Measurements from ENCODE around the gene NSD2.
"Not testable (repeated sequence)": the region's sequence is repeated elsewhere in the genome, so short reads cannot be mapped to it uniquely, and the experiment has no call there.

NSD2 gene

DNA sequence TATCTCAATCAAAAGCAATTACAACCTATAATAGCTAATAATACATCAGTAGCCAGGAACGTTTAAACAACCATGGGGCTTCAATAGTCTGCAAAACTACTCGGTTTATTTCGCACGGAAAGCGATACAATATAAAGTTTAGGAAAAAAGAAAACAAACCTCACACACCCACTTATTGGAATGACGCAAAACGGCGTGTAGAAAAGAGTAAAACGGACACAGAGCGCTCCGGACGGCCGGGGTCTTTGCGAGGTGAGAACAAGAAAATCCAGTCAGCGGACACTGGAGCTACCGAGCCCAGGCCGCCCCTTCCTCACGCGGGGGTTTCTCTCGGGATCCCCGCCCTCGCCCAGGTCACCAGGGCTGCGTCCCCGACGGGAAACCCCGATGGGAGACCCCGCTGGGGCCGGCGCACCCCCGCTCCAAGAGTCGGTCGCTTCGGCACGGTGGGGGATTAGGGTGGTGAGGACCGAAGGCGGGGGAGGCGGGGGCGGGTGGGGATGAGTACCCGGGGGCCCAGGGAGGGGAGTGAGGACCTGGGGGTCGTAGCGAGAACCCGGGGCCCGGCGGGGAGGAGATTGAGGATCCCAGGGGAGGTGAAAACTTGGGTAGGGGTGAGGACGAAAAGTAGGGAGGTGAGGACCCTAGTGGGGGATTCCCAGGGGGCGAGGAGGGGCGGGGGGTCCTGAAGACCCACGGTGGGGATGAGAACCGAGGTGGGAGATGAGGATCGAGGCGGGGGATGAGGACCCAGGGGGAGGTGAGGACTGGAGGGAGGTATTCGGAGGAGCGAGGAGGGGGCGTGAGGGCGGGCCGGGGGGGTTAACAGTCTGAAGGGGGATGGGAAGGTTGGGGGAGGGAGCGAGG, 136.8 kb downstream of the NSD2 start:
- peaks cover 15% of the 10 kb centered on the region for H3K4me1 ChIP-seq (ENCODE audit: control insufficient read depth, insufficient read depth, low read length, poor library complexity, severe bottlenecking)

DNA sequence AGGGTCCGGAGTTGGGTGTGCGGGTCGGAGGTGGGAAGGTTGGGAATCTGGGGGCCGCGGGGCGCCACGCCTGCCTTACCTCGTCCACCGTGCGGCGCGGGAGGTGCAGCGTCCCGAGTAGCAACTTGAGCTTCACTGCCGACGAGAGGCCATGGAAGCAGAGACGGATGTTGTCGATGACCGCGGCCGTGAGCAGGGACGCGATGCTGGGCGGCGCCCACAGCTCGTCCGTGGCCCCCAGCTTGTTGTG, 137.4 kb downstream of the NSD2 start:
- H3K4me1 ChIP-seq (ENCODE audit: control insufficient read depth, insufficient read depth, low read length, poor library complexity, severe bottlenecking): peaks cover 15% of the 10 kb centered on the region

More for the DNA sequence above, 136.8 kb downstream of the NSD2 start:
- H3K27me3 ChIP-seq (replicated peaks; ENCODE audit: control insufficient read depth, insufficient read depth, low read length, poor library complexity, severe bottlenecking): no peaks in the 10 kb centered on the region
- H3K9me3 ChIP-seq (ENCODE audit: control insufficient read depth, low read length): no peaks in the 10 kb centered on the region
- peaks cover 8% of the 10 kb centered on the region for H3K36me3 ChIP-seq (ENCODE audit: control insufficient read depth, insufficient read depth, low read length)
- H3K4me3 ChIP-seq (ENCODE audit: insufficient read depth, low read depth, low read length, poor library complexity, severe bottlenecking): peak overlapping the region; percentile 94
- H3K27ac ChIP-seq (ENCODE audit: insufficient read depth, low read length, poor library complexity, severe bottlenecking): peak overlapping the region; percentile 98
- DNase-seq: no peak

DNA sequence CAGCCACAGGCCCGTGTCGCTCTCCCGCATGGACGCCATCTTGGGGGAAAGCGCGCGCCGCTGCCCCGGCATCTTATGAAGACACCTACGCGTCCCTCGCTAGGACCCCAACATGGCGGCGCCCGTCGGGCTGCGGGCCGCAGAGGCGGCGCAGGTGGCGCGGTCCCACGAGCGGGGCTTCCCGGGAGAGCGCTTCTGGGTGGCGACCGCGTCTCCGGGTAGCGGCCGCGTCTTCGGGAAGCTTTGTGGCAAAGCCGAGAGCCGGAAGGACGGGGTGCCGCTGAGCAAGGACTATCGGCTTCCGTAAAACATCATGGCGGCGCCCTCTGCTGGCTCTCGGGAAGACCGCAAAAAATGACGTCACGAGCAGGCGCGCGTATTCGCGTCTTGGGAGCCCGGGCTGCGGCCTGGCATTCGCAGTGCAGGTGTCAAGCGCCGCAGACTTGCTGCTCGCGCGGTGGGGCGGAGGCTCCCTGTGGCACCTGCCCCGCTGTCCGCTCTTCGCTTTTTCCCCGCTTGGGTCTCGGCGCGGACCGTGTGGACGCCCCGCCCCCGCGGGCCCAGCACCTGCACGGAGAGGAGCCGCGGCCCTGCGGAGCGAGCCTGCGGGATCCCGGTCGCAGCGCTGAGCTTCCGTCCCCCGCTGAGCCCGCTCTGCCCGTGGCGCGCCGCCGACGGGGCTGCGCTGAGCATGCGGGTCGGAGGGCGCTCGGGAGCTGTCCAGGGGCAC, 137.9 kb downstream of the NSD2 start, which contains the start of gene NELFA:
NELFA (minus strand) TSS at position 54 of the 730 bp plus-strand sequence; CDS start at position 39, 15 bp downstream.
- H3K27me3 ChIP-seq (replicated peaks; ENCODE audit: control insufficient read depth, insufficient read depth, low read length, poor library complexity, severe bottlenecking): no peaks in the 10 kb centered on the region
- no peaks in the 10 kb centered on the region for H3K9me3 ChIP-seq (ENCODE audit: control insufficient read depth, low read length)
- peaks cover 6% of the 10 kb centered on the region for H3K36me3 ChIP-seq (ENCODE audit: control insufficient read depth, insufficient read depth, low read length)
- H3K4me3 ChIP-seq (ENCODE audit: insufficient read depth, low read depth, low read length, poor library complexity, severe bottlenecking): peak within 1 kb of the TSS; percentile 94
- peak; percentile 90 to 93 (median 91) for DNase-seq
- peaks cover 15% of the 10 kb centered on the region for H3K4me1 ChIP-seq (ENCODE audit: control insufficient read depth, insufficient read depth, low read length, poor library complexity, severe bottlenecking)
- H3K27ac ChIP-seq (ENCODE audit: insufficient read depth, low read length, poor library complexity, severe bottlenecking): peak within 1 kb of the TSS; percentile 98

More for the DNA sequence above, 137.4 kb downstream of the NSD2 start:
- H3K4me3 ChIP-seq (ENCODE audit: insufficient read depth, low read depth, low read length, poor library complexity, severe bottlenecking): peak overlapping the region; percentile 94
- peaks cover 6% of the 10 kb centered on the region for H3K36me3 ChIP-seq (ENCODE audit: control insufficient read depth, insufficient read depth, low read length)
- peak overlapping the region; percentile 98 for H3K27ac ChIP-seq (ENCODE audit: insufficient read depth, low read length, poor library complexity, severe bottlenecking)
- H3K9me3 ChIP-seq (ENCODE audit: control insufficient read depth, low read length): no peaks in the 10 kb centered on the region
- H3K27me3 ChIP-seq (replicated peaks; ENCODE audit: control insufficient read depth, insufficient read depth, low read length, poor library complexity, severe bottlenecking): no peaks in the 10 kb centered on the region
- DNase-seq: no peak

DNA sequence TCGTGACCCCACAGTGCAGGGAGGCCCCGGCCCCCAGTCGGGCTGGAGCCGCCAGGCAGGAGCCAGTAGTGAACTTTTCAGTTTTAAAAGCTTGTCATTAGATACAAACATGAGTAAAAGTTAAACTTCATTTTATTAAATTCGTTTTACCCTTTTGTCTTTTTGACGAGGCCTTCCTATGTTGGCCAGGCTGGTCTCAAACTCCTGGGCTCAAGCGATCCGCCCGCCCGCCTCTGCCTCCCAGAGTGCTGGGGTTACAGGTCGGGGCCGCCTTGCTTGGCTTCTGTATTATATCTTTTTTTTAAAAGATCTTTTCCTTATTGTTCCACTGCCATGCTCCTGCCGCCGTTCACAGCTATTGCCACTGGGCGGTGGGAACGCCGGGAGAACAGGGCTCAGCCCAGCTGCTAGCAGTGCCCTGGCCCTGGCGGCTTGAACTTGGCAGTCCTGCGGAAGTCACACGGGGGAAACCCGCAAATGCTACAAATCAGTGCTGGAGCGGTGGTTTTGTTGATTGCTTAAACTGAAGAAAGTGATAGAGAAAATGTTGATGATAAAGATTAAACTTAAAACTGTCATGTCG, 138.5 kb downstream of the NSD2 start:
- Histone ChIP-seq H3K27me3 (replicated peaks; ENCODE audit: control insufficient read depth, insufficient read depth, low read length, poor library complexity, severe bottlenecking) (no peaks in the 10 kb centered on the region), H3K9me3 (ENCODE audit: control insufficient read depth, low read length) (no peaks in the 10 kb centered on the region), H3K27ac (ENCODE audit: insufficient read depth, low read length, poor library complexity, severe bottlenecking) (peak overlapping the region; percentile 98), H3K36me3 (ENCODE audit: control insufficient read depth, insufficient read depth, low read length) (peaks cover 6% of the 10 kb centered on the region), H3K4me3 (ENCODE audit: insufficient read depth, low read depth, low read length, poor library complexity, severe bottlenecking) (peak overlapping the region; percentile 94), H3K4me1 (ENCODE audit: control insufficient read depth, insufficient read depth, low read length, poor library complexity, severe bottlenecking) (peaks cover 15% of the 10 kb centered on the region)
- peak; percentile 29 to 44 (median 42) for DNase-seq

DNA sequence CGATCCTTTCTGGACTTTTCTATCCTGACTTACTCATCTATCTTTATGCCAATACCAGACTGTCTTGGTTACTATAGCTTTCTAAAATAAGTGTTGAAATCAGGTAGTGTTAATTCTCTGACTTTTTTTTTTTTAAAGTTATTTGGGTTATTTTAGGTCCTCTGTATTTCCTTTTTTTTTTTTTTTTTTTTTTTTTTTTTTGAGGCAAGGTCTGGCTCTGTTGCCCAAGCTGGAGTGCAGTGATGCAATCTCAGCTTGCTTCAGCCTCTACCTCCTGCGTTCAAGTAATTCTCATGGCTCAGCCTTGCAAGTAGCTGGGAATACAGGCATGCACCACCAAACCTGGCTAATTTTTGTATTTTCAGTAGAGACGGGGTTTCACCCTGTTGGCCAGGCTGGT, 140.4 kb downstream of the NSD2 start:
- peaks cover 15% of the 10 kb centered on the region for H3K4me1 ChIP-seq (ENCODE audit: control insufficient read depth, insufficient read depth, low read length, poor library complexity, severe bottlenecking)
- H3K36me3 ChIP-seq (ENCODE audit: control insufficient read depth, insufficient read depth, low read length): no peaks in the 10 kb centered on the region
- H3K27me3 ChIP-seq (replicated peaks; ENCODE audit: control insufficient read depth, insufficient read depth, low read length, poor library complexity, severe bottlenecking): no peaks in the 10 kb centered on the region
- H3K27ac ChIP-seq (ENCODE audit: insufficient read depth, low read length, poor library complexity, severe bottlenecking): no peak overlapping the region
- no peak overlapping the region for H3K4me3 ChIP-seq (ENCODE audit: insufficient read depth, low read depth, low read length, poor library complexity, severe bottlenecking)
- no peak for DNase-seq
- no peaks in the 10 kb centered on the region for H3K9me3 ChIP-seq (ENCODE audit: control insufficient read depth, low read length)

DNA sequence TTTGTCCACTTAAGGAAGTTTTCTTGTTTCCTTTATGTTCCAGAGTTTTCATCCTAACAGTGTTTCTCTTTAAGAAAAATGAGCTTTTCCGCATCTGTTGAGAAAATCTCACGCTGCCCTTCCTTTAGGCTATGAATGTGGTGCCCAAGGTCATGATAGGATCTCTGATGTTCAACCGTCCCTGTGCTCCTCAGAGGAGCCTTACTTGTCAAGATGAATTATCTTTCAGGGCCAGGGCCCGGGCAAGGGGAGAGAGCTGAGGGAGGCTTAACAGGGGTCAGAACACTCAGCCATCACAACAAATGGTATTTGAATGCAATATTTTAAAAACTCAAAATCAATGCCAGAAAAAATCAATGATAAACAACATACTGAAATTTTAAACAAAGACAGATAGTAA, 143.8 kb downstream of the NSD2 start:
- H3K27ac ChIP-seq (ENCODE audit: insufficient read depth, low read length, poor library complexity, severe bottlenecking): no peak overlapping the region
- H3K4me1 ChIP-seq (ENCODE audit: control insufficient read depth, insufficient read depth, low read length, poor library complexity, severe bottlenecking): peaks cover 4% of the 10 kb centered on the region
- H3K36me3 ChIP-seq (ENCODE audit: control insufficient read depth, insufficient read depth, low read length): no peaks in the 10 kb centered on the region
- H3K27me3 ChIP-seq (replicated peaks; ENCODE audit: control insufficient read depth, insufficient read depth, low read length, poor library complexity, severe bottlenecking): no peaks in the 10 kb centered on the region
- H3K9me3 ChIP-seq (ENCODE audit: control insufficient read depth, low read length): no peaks in the 10 kb centered on the region
- no peak overlapping the region for H3K4me3 ChIP-seq (ENCODE audit: insufficient read depth, low read depth, low read length, poor library complexity, severe bottlenecking)
- no peak for DNase-seq

DNA sequence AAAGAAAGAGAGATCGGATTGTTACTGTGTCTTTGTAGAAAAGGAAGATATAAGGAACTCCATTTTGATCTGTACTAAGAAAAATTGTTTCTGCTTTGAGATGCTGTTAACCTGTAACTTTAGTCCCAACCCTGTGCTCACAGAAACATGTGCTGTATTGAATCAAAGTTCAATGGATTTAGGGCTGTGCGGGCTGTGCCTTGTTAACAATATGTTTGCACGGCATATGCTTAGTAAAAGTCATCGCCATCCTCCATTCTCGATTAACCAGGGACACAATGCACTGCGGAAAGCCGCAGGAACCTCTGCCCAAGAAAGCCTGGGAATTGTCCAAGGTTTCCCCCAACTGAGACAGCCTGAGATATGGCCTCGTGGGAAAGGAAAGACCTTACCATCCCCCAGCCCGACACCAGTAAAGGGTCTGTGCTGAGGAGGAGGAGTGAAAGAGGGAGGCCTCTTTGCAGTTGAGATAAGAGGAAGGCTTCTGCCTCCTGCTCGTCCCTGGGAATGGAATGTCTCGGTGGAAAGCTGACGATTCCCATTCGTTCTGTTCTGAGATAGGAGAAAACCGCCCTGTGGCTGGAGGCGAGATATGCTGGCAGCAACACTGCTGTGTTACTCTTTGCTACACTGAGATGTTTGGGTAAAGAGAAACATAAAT, 150.3 kb downstream of the NSD2 start:
- not testable (repeated sequence) for H3K27me3 ChIP-seq (replicated peaks; ENCODE audit: control insufficient read depth, insufficient read depth, low read length, poor library complexity, severe bottlenecking); H3K4me3 ChIP-seq (ENCODE audit: insufficient read depth, low read depth, low read length, poor library complexity, severe bottlenecking); DNase-seq; H3K36me3 ChIP-seq (ENCODE audit: control insufficient read depth, insufficient read depth, low read length); H3K4me1 ChIP-seq (ENCODE audit: control insufficient read depth, insufficient read depth, low read length, poor library complexity, severe bottlenecking); H3K9me3 ChIP-seq (ENCODE audit: control insufficient read depth, low read length); H3K27ac ChIP-seq (ENCODE audit: insufficient read depth, low read length, poor library complexity, severe bottlenecking)

DNA sequence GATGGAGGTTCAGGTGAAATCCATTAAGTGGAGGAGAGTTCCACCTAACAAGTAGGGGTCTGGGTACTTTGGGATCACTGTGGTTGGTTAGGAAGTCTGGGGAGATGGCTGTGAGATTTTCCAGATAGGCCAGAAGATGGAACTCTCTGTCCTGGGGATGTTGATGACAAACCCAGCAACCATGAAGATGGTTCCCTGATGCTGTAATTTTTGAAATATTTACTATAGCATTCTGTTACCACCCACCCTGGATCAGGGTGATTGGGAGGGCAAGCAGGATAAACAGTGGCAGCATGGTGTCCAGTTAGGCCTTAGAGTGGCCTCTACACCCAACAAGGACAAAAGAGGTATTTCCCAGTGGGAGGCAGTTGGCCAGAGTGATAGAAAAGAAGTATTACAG, 153.5 kb downstream of the NSD2 start:
- Histone ChIP-seq H3K27me3 (replicated peaks; ENCODE audit: control insufficient read depth, insufficient read depth, low read length, poor library complexity, severe bottlenecking) (peaks cover 4% of the 10 kb centered on the region), H3K4me3 (ENCODE audit: insufficient read depth, low read depth, low read length, poor library complexity, severe bottlenecking) (no peak overlapping the region), H3K27ac (ENCODE audit: insufficient read depth, low read length, poor library complexity, severe bottlenecking) (no peak overlapping the region), H3K9me3 (ENCODE audit: control insufficient read depth, low read length) (no peaks in the 10 kb centered on the region), H3K4me1 (ENCODE audit: control insufficient read depth, insufficient read depth, low read length, poor library complexity, severe bottlenecking) (no peaks in the 10 kb centered on the region), H3K36me3 (ENCODE audit: control insufficient read depth, insufficient read depth, low read length) (no peaks in the 10 kb centered on the region)
- DNase-seq: no peak

DNA sequence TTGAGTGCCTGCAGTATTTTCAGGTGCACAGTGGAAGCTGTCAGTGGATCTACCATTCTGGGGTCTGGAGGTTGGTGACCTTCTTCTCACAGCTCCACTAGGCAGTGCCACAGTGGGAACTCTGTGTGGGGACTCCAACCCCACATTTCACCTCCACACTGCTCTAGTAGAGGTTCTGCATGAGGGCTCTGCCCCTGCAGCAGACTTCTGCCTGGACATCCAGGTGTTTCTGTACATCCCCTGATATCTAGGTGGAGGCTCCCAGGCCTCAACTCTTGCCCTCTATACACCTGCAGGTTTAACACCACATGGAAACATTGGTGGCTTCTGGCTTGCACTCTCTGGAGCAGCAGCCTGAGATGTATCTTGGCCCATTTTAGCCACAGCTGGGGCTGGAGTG, 154.6 kb downstream of the NSD2 start:
- Histone ChIP-seq H3K27me3 (replicated peaks; ENCODE audit: control insufficient read depth, insufficient read depth, low read length, poor library complexity, severe bottlenecking) (peaks cover 4% of the 10 kb centered on the region), H3K36me3 (ENCODE audit: control insufficient read depth, insufficient read depth, low read length) (no peaks in the 10 kb centered on the region), H3K4me3 (ENCODE audit: insufficient read depth, low read depth, low read length, poor library complexity, severe bottlenecking) (no peak overlapping the region), H3K27ac (ENCODE audit: insufficient read depth, low read length, poor library complexity, severe bottlenecking) (no peak overlapping the region), H3K9me3 (ENCODE audit: control insufficient read depth, low read length) (no peaks in the 10 kb centered on the region), H3K4me1 (ENCODE audit: control insufficient read depth, insufficient read depth, low read length, poor library complexity, severe bottlenecking) (no peaks in the 10 kb centered on the region)
- no peak for DNase-seq
